ENCODE results near the gene COL17A1.

Gene COL17A1

DNA sequence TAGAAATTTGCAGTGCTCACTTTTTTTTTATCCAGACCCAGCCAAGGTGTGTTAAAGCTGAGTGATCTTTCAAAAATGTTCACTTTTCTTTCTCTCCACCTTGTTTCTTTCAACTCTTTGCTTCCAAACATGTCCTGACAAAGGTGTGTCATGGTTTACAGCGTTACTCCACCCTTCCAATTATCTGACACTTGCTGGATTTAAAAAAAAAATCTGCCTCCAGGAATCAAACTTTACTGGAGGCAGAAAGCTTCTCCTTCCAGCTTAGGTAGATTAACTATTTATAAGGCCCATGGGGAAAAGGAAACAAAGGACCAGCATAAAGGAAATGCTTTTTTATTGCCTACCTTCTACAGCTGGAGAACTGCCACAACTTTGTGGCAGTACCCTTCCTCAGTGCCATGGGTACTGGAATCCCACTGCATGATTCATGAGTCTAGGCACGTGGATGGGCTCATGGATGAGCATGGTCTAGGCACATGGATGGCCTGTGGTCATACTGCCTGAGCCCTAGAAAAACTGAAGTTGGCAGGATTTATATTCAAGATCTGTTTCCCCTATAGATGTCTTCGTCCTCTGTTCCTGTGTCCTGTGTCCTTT lies at the start of gene COL17A1:
Gene COL17A1, minus strand, starts transcription at position 80 of the 600 bp plus-strand sequence. CDS start 5,207 bp downstream, outside the sequence.
- DNase-seq: no peak

- no peak for DNase-seq
Observed at GRCh38 chr10:104130041-104130440, 44.4 kb upstream of the COL17A1 start.

DNA sequence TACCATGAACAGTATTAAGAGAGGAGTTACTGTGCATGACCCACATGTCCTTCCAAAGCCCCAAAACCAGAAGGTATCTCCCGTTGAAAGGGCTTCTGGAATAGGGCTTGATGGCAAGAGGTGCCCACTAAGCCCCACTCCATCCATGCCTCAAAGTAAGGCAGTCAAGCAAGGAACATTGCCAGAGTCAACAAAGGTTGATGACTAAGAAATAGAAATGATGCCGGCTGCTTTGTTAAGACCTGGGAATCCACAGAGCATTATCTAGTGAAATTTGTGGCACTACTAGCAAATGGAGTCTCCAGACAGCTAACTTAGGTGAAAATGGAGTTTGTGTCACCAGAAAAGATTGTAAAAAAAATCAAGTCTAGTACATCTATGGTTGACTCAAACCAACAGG lies 42.5 kb upstream of the COL17A1 start:
- DNase-seq: no peak

DNA sequence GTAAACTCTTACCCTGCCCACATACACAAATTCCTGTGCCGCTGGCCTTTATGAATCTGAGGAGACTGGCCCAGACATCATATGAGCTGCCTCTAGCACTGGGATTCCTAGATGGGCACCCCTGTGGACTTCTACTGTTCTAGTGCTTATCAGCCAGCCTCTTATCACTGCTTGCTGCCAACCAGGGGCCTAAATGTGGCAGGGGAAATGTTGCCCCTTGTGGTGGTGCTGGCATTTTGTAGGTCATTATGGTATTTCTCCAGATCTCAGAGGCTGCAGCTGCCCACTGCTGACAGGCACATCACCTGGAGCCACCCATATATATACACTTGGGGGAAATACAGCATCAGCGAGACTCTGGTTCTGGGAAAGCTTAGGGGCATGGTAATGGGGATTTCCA lies 41.7 kb upstream of the COL17A1 start:
- no peak for DNase-seq

GRCh38 chr10:104123397-104123796 lies 37.7 kb upstream of the COL17A1 start:
- no peak for DNase-seq

DNA sequence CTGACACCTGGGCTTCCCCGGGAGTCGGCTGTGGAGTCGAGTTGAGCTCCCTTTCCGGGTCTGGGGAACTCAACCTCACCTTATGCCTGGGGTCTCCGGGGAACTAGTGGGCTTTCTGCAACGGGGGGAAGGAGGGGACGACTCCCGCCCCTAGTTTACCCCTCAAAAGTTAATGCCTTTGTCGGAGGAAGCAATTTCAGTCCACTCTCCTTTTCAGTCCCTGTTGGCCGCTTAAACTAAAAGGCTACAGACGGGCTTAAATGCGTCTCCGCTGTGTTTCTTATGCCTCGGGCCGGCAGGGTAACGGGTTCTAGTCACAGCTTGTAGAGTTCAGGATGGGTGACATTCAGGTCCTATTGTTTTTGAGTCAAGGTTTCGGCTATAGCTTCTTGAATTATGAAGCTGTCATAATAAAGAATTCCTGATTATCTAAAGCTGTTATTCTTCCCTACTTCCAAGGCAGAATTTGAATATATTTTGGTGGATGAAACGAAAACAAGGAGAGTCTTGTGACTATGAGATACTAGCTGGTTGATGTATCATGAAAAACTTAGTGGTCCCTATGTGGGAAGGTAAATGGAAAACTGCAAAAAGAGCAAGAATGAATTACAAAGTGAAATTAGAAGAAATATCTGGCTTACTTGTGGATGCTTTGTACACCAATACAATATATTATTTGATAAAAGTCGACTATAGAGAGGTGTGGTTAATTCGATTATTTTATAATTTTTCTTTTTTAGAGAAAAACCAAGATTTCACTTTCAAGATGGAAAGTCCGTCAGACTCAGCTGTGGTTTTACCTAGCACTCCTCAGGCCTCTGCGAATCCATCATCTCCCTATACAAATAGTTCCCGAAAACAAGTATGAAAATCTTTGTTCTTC lies 36.8 kb upstream of the COL17A1 start:
- DNase-seq: no peak

- peak; percentile 95 for DNase-seq
Observed at GRCh38 chr10:104121485-104122224, 36.0 kb upstream of the COL17A1 start, which contains the start of gene SFR1. Gene SFR1, plus strand, starts transcription at chr10:104122171. Its CDS starts 13 bp downstream, at chr10:104122184.

GRCh38 chr10:104120903-104121484 lies 35.3 kb upstream of the COL17A1 start:
- DNase-seq: peak; percentile 9

DNA sequence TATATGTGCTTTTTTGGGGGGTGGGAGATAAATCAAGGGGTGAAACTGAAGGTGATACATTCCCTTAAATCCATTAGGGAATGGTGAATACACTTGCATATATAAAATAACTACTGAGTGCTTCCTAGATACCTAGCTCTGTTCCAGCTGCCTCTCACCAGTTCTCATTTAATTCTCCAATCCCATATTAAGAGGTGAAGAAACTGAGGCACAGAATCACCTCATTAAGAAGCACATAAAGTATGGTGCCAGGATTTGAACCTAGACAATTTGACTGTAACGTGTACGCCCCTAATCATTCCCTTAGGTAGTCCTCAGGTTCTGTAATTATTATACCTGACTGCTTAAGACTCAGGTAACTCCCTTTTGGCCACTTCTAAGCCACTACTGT lies 34.8 kb upstream of the COL17A1 start:
- no peak for DNase-seq

- DNase-seq: no peak
Observed at GRCh38 chr10:104119996-104120395, 34.3 kb upstream of the COL17A1 start.

DNA sequence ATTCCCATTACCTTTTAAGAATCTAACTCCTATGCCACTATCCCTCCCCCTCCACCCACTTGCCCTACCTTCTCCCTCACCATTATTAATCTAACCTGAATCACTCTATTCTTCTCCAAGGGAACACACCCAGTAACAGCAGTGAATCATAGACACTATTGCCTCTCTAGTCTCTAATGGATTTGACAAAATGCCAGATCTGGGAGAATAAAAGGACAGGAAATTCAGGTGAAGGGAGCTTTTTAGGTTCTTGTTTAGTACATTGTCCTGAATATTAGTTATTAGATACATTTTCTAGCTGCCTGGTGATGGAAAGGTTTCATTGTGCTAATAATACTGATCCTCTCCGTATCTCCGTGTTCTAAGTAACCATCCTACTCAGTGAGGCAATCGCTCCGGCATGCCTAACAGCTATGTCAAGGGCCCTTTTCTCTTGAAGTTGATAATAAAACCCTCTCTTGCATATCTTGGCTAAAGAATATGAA lies 32.2 kb upstream of the COL17A1 start:
- no peak for DNase-seq

DNA sequence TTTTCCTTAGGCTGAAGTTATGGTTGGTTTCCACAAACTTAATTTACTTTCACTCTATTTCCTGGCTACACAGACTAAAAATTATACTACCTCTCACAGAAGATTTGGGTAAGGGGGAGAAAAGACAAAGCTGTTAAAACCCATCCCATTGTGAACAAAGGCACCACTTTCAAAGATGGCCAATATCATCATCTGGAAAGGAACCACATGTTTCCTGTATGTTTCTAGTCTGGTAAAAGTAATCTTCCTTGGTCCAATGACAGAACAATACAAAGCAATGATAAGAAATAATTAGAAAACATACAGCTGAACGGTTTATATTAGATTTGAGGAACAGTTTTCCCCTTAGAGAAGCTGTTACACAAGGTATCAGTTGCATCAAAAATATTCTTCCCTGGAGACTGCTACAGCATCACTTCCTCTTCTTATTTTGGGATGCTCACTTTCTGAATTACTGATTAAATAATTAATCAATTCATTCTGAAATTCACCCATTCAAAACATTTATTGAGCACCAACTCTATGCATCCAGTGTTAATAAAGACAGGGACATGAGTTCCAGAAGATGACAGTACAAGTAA lies 27.8 kb upstream of the COL17A1 start:
- no peak for DNase-seq

DNA sequence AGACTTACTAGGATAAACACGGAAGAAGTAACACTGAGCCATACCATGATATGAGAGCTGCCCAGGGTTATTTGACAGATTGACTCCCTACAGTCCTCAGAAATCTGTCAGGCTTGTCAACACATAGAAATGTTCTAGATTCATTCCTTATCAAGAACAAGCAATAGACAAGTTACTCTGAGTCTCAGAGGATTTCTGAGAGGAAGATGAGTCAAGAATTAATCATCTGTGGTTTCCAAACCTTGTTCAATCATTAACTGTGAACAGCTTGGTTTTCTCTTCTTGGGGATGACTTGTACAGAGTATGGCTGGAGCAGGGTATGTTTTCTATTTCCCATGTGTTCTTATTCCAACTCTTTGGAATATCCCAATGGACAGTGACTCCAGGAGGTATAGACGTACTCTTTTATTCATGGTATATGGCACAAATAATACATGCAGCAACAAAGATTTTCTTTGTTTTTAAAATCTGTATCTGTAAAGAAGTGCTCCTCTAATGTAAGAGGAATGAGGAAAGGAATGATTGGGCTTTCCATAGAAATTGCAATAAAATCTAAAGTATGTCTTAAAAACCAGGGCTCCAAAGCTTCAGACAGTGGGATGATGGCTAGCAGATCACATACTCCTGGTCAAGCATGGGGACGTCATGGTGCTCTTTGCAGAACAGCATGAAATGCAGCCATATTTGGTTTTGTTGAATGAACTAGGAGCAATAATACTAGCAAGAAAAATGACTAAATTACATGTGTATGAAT lies 24.4 kb upstream of the COL17A1 start:
- no peak for DNase-seq

DNA sequence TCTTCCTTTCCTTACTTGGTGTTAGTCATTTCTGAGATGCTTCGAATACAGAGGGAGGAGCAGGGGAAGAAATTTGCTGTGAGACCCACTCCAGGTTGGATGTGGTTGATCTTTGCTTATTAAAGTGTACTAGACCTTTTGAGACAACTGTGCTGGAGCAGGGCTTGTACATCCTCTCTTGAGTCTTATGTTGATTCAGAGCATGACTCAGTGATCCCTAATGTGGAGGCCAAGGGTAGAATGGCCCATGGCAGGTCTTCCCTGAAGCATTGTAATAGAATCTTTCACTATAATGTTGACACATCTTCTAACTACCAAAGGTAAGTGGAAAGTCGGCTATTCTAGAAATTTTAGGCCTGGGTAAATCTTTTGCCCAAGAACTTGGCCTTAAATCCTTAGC lies 19.2 kb upstream of the COL17A1 start:
- DNase-seq: no peak

- DNase-seq: no peak
Observed at GRCh38 chr10:104104418-104104817, 18.7 kb upstream of the COL17A1 start.

- DNase-seq: no peak
Observed at GRCh38 chr10:104103956-104104355, 18.3 kb upstream of the COL17A1 start.

- no peak for DNase-seq
Observed at GRCh38 chr10:104101902-104102301, 16.2 kb upstream of the COL17A1 start.

GRCh38 chr10:104100795-104101194 lies 15.1 kb upstream of the COL17A1 start:
- DNase-seq: no peak

GRCh38 chr10:104099941-104100340 lies 14.3 kb upstream of the COL17A1 start:
- DNase-seq: no peak

GRCh38 chr10:104099269-104099668 lies 13.6 kb upstream of the COL17A1 start:
- no peak for DNase-seq

- no peak for DNase-seq
Observed at GRCh38 chr10:104098358-104098925, 12.8 kb upstream of the COL17A1 start.

DNA sequence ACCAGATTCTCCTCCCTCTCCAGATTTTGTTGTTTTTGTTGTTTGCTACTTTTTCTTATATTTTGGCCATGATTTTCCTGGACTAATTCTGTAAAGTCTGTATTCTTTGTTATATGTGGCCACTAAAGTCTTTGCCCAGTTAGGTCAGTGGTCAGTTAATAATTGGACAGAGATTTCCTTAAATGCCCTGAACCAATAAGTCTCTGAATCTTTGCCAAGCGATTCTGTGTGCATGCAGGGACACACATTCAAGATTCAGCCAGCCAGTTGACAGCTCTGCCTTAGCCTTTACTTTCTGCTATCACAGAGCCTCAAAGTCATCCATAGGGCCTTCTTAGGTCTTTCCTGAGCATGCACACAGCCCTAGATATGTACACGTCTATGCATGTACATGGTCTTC lies 11.0 kb upstream of the COL17A1 start:
- no peak for DNase-seq

Measured in NCI-H1694 (cell line).